Measurements from ENCODE around the gene HES5.

DNA sequence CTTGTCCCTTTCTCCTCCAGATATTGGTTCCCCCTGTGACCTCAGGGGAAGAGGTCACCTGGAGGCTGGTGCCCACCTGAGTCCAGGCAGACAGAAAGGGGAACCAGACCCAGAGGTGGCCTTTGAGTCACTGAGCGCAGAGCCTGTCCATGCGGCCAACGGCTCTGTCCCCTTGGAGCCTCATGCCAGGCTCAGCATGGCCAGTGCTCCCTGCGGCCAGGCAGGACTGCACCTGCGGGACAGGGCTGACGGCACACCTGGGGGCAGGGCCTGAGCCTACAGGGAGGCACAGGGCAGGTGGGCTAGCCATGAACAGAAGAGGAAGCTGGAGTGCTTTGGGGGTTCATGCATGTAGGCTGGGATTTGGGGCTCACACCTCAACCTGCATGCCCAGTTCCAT, 28.8 kb upstream of the HES5 start:
- TF ChIP-seq, protein P1, sequence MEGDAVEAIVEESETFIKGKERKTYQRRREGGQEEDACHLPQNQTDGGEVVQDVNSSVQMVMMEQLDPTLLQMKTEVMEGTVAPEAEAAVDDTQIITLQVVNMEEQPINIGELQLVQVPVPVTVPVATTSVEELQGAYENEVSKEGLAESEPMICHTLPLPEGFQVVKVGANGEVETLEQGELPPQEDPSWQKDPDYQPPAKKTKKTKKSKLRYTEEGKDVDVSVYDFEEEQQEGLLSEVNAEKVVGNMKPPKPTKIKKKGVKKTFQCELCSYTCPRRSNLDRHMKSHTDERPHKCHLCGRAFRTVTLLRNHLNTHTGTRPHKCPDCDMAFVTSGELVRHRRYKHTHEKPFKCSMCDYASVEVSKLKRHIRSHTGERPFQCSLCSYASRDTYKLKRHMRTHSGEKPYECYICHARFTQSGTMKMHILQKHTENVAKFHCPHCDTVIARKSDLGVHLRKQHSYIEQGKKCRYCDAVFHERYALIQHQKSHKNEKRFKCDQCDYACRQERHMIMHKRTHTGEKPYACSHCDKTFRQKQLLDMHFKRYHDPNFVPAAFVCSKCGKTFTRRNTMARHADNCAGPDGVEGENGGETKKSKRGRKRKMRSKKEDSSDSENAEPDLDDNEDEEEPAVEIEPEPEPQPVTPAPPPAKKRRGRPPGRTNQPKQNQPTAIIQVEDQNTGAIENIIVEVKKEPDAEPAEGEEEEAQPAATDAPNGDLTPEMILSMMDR (optimal IDR thresholded peaks at IDR 0.05 in 1 of 3, IDR thresholded peaks at IDR 0.05 in 1 of 3, conservative IDR thresholded peaks at IDR 0.05 in 1 of 3; ENCODE audit: extremely low read depth in 1 of 3, insufficient read depth in 2 of 3, low read length in 3 of 3): no peak
- TF ChIP-seq EZH2 (IDR thresholded peaks at IDR 0.05; ENCODE audit: low read length): no peak

Measured in keratinocyte (primary cell).